DOHH2 (cell line): Measurements from ENCODE around the gene ZNF469.

ENCODE experiments used
- H3F3A ChIP-seq: fragments of 200-600 bp; sonication (generic), shearing (Covaris generic); 2 replicates; pipeline ENCODE4 v1.6.0; 2016; ENCODE audit warnings: antibody characterized with exemption, mild to moderate bottlenecking; ENCODE audit not compliant: control insufficient read depth, insufficient read depth
- H3K27ac ChIP-seq: fragments of 200-600 bp; sonication (generic); 2 replicates; pipeline ENCODE4 v1.5.1; 2014; ENCODE audit warnings: low read depth, mild to moderate bottlenecking, low read length, moderate library complexity
- H3K27me3 ChIP-seq: fragments of 200-600 bp; sonication (generic); 2 replicates; pipeline ENCODE4 v1.6.1; 2014; ENCODE audit warnings: mild to moderate bottlenecking, low read length, mixed read lengths; ENCODE audit not compliant: control insufficient read depth
- H3K36me3 ChIP-seq: fragments of 200-600 bp; sonication (generic); 2 replicates; pipeline ENCODE4 v1.6.1; 2014; ENCODE audit warnings: mild to moderate bottlenecking, low read length, moderate library complexity, mixed read lengths; ENCODE audit not compliant: control insufficient read depth
- H3K4me1 ChIP-seq: fragments of 200-600 bp; sonication (generic); 2 replicates; pipeline ENCODE4 v1.6.1; 2014; ENCODE audit warnings: mild to moderate bottlenecking, low read length, mixed read lengths; ENCODE audit not compliant: control insufficient read depth
- H3K4me2 ChIP-seq: fragments of 200-600 bp; sonication (generic); 2 replicates; pipeline ENCODE4 v1.6.0; 2014; ENCODE audit warnings: mild to moderate bottlenecking, low read length, moderate library complexity
- H3K4me3 ChIP-seq: fragments of 200-600 bp; sonication (generic); 2 replicates; pipeline ENCODE4 v1.5.1; 2014; ENCODE audit warnings: mild to moderate bottlenecking, low read length, mixed read lengths
- H3K79me2 ChIP-seq: fragments of 200-600 bp; sonication (generic); 2 replicates; pipeline ENCODE4 v1.6.1; 2014; ENCODE audit warnings: mild to moderate bottlenecking, low read length, mixed read lengths; ENCODE audit not compliant: control insufficient read depth
- H3K9me2 ChIP-seq: fragments of 200-600 bp; sonication (generic); replicated peaks from 2 replicates; pipeline ENCODE4 v1.6.1; 2014; ENCODE audit warnings: mild to moderate bottlenecking, low read length, mixed read lengths; ENCODE audit not compliant: control insufficient read depth
- H3K9me3 ChIP-seq: fragments of 200-600 bp; sonication (generic); 2 replicates; pipeline ENCODE4 v1.6.1; 2014; ENCODE audit warnings: antibody characterized with exemption, low read length, mixed read lengths; ENCODE audit not compliant: control insufficient read depth, insufficient read depth
- H4K20me1 ChIP-seq: fragments of 200-600 bp; sonication (generic); 2 replicates; pipeline ENCODE4 v1.6.0; 2014; ENCODE audit warnings: low read depth, mild to moderate bottlenecking, antibody characterized with exemption, low read length, moderate library complexity; ENCODE audit not compliant: control insufficient read depth, insufficient read depth
- CTCF ChIP-seq: fragments of 200-600 bp; sonication (generic); IDR thresholded peaks from one replicate; pipeline ENCODE4 v1.5.1; 2014; ENCODE audit warnings: antibody characterized with exemption, mild to moderate bottlenecking, low read depth, low read length; ENCODE audit not compliant: poor library complexity, severe bottlenecking
- EZH2phosphoT487 ChIP-seq: fragments of 200-600 bp; sonication (generic); IDR thresholded peaks from 2 replicates; pipeline ENCODE4 v1.6.1; 2017; ENCODE audit warnings: borderline replicate concordance, mild to moderate bottlenecking, antibody characterized with exemption, low read length, moderate library complexity, mixed read lengths

ZNF469 gene

GRCh38 chr16:88382491-88383400 is at the start of gene ZNF469:
Gene ZNF469 (plus strand): TSS chr16:88382959. CDS start chr16:88427471, 44,512 bp downstream.
- H3K79me2 ChIP-seq = no peaks in the 10 kb centered on the region
- peaks cover 20% of the 10 kb centered on the region for H3K9me3 ChIP-seq
- H3K4me3 ChIP-seq = no peak within 1 kb of the TSS
- no peaks in the 10 kb centered on the region for H3F3A ChIP-seq
- H3K4me2 ChIP-seq = no peak within 1 kb of the TSS
- H3K9me2 ChIP-seq = no peaks in the 10 kb centered on the region
- no peaks in the 10 kb centered on the region for H4K20me1 ChIP-seq
- no peaks in the 10 kb centered on the region for H3K27me3 ChIP-seq
- TF ChIP-seq EZH2phosphoT487 (no peak), CTCF (no peak)
- no peak within 1 kb of the TSS for H3K27ac ChIP-seq
- H3K36me3 ChIP-seq = no peaks in the 10 kb centered on the region
- H3K4me1 ChIP-seq = no peaks in the 10 kb centered on the region

- Histone ChIP-seq H3K9me2 (no peaks in the 10 kb centered on the region), H3K4me1 (no peaks in the 10 kb centered on the region)
Measured at GRCh38 chr16:88333848-88334777, 48.6 kb upstream of the ZNF469 start.

More at GRCh38 chr16:88333848-88334777, 48.6 kb upstream of the ZNF469 start:
- Histone ChIP-seq H3K4me3 (no peak overlapping the region), H3K79me2 (no peaks in the 10 kb centered on the region), H3K27ac (no peak overlapping the region), H3F3A (no peaks in the 10 kb centered on the region), H3K4me2 (no peak overlapping the region), H3K36me3 (no peaks in the 10 kb centered on the region), H3K9me3 (peaks cover 28% of the 10 kb centered on the region; the same call in 1 of the 2 replicates), H4K20me1 (no peaks in the 10 kb centered on the region), H3K27me3 (no peaks in the 10 kb centered on the region)
- TF ChIP-seq EZH2phosphoT487 = no peak
- no peak for TF ChIP-seq CTCF
